ENCODE measurements around the gene CASK.

Gene CASK

GRCh38 chrX:41906515-41907187 is 16.7 kb downstream of the CASK start:
- no peak for DNase-seq

GRCh38 chrX:41903544-41903943 is 19.8 kb downstream of the CASK start:
- no peak for DNase-seq

DNA sequence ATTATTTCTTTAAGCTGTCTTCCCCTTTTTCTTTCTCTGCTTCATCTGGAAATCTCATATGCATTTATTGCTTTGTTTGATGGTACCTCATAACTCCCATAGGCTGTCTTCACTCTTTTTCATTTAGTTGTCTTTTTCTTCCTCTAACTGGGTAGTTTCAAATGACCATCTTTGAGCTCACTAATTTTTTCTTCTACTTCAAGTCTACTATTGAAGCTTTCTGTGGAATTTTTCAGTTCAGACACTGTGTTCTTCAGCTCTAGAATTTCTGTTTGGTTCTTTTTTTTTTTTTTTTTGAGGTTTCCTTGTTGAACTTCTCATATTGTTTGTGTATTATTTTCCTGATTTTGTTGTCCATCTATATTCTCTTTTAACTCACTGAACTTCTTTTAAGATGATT is 23.0 kb downstream of the CASK start:
- DNase-seq, result no peak

DNA sequence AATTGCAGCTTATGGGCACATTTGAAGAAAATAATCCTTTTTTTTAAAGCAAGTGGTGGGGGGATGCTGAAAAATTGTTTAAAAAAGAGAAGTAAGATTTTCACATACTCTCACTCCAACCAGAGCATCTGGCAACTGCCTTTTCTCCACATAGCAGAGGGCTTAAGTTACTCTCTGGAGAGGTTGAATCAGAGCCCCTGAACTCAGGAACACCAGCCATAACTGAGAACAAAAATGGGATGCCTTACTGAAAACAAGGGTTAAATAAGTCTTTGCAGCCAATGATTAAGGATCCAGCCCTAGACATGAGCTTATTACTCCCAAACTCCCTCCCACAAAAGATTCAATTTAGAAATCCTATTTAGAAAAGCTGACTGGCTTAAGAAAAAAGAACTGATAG is 27.5 kb downstream of the CASK start:
- no peak for DNase-seq

GRCh38 chrX:41890026-41890423 is 33.3 kb downstream of the CASK start:
- DNase-seq, result no peak

DNA sequence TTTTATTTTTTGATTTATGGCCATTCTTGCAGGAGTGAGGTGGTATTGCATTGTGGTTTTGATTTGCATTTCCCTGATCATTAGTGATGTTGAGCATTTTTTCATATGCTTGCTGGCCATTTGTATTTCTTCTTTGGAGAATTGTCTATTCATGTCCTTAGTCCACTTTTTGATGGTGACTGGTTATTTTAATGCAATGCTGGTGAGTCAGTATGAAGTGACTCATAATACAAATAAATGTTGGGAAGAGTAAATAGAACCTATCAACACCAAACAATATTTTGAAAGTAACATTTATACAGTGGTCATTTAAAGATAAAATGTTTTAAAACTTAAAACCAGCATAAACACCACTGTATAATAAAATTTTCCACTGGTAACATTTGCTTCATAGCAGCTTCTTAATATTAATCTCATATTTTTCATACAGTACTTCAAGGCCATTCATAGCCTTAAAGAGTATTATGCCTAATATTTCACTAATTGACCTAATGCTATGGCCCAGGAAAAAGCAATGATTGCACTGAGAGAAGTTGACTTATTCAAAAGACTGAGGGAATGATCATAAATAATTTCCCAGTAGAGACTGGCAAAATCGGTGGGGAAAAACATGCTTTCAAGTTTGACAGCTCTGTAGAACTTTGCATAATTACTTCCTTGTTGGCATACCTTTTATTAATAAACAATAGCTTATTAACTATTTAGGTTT is 33.9 kb downstream of the CASK start:
- no peak for DNase-seq

DNA sequence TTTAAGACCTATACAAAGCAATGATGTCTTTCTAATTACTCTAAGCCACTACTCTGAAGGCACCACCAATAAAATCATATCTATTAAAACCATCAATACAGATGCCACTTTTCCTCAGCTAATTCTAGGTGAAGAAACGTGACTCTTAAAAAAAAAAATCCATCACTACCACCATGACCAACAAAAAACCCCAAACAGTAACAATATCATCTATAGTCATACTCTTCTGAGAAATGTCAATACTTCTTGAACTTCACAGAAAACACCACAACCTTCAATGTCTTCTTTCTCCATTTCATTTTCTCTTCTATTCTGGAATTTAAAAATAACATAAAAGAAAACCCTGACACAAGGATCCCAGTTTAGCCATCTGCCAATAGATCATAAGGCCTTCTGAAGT is 35.7 kb downstream of the CASK start:
- no peak for DNase-seq

GRCh38 chrX:41885724-41886123 is 37.6 kb downstream of the CASK start:
- no peak for DNase-seq

DNA sequence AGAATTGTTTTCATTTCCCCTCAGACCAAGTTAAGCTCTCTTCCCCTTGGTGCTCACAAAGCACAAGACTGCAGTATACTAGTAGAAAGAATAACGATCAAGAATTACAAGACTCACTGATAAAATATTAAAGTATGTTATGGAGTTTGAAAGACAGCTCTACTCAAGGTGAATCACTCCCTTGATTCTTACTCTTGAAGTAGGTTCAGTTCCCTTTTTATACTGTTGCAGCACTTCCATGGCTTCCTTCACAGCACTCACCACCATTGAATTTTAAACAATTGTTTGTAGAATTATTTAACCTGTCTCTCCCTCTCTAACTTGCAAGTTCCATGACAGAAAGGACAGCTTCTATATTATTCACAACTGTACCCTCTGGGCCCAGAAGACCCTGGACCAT is 42.2 kb downstream of the CASK start:
- no peak for DNase-seq

DNA sequence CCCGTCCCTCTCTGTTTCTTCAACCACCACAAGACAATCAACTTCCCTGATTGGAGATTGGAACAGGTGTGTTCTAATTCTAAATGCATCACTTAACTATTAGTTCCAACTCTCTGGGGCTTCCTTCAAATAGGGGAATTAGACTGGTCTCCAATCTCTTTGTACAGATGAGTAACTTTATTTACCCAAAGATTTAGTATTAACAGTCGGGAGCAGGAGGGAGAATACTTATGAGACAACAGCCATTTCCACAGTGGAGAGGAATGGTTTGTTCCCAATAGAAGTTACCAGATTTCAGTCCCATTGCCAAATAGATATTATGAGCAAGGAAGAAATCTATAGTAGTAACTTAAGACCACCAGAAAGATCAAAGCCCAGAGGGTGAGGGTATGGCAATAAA is 46.2 kb downstream of the CASK start:
- no peak for DNase-seq

GRCh38 chrX:41875142-41875541 is 48.2 kb downstream of the CASK start:
- no peak for DNase-seq

DNA sequence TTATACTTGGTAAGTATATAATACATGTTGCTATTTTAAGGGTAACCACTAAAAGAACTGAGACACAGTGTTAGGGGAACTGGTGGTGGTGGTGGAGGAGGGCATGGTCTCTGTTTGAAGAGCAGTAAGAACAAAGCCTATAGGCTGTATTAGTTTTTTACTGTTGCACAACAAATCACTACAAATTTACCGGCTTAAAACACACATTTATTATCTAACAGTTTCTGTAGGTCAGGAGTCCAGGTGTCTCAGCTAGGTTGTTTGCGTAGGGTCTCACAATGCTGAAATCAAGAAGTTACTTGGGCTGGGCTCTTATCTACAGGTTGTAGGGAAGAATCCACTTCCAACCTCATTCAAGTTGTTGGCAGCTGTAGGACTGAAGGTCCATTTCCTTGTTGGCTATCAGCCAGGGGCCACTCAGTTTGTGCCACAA is 52.6 kb downstream of the CASK start:
- DNase-seq, result no peak

GRCh38 chrX:41868392-41868977 is 54.9 kb downstream of the CASK start:
- no peak for DNase-seq

DNA sequence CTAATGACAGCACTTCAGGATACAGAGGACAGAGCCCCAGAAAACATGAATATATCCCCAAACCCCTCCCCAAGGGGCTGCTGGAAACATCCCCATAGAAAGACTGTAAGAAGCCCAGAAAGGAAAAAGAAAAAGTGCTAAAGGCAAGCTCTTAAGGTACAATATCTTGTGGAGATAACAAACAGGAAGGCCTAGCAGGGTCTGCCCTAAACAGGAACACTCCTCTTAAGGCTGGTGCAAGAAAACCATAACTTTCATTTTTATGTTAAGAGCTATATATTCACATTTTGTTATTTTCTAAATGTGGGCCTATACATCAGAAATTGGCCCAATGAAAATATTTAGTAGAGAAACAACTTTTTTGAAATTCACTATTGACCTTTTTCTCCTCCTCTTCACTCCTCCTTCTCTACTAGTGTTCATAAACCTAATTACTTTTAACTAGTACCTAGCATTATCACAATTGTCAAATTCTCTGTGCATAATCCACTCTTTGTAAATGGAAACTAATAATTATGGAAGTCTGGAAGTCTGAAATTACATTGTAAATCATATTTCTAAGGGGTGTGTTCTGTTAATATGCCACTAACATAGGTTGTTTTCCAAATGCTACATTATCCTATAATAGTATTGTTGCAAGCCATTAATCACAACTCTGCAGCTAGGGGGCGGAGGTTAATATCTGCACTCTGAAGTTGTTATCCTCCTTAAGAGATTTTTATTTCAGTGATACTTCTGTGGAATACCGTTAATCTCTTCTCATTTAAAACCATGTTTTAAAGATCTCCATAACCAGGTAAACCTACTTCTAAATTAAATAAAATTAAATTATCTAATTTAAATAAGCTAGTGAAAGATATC is 59.8 kb downstream of the CASK start:
- no peak for DNase-seq

- DNase-seq, result no peak
Observed at GRCh38 chrX:41862562-41863184, 60.7 kb downstream of the CASK start.

DNA sequence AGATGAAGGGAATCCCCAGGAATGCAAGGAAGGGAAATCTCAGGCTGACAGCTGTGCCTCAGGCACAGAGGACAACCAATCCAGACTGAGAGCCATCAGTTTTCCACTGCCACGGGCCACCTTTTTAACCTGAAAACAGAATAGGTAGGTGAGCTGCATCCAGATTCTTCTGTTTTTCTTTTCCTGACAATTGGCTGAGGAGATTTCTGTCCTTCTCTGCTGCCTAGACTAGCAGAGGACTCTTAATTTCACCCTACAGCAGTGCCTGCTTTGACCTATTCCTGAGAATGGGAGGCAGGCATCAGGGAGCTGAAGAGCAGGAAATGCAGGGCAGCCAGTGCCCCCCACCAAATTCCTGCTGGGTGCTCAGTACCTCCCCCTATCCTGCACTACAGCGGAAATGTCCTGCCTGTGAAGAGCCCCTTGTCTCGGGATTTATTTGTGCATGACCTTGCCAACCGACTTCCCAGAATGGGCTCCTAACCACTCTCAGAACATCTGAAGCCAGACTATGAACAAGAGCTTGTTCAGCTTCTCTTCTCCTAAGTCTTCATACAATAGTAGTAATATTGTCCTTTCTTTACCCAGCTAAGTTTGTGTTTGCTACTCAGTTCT is 65.1 kb downstream of the CASK start:
- DNase-seq, result no peak

DNA sequence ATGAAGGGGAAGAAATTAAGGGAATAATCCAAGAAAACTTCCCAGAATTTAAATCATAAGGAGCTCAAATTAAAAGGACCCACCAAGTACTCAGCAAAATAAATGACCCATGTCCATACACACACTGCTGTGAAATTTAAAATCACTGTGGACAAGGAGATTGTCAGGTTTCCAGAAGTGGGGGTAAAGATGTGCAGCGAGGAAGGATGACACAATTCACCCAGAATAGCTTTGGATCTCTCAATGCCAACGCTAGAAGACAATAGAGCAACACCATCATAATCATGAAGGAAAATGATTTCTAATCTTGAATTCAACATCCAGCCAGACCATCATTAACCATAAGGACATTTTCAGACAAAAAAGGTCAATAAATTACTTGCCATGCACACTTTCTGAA is 65.7 kb downstream of the CASK start:
- no peak for DNase-seq

GRCh38 chrX:41846714-41847113 is 76.6 kb downstream of the CASK start:
- no peak for DNase-seq

GRCh38 chrX:41837270-41837944 is 85.9 kb downstream of the CASK start:
- DNase-seq, result no peak

- DNase-seq, result no peak
Observed at GRCh38 chrX:41828826-41829225, 94.5 kb downstream of the CASK start.

- no peak for DNase-seq
Observed at GRCh38 chrX:41827886-41828285, 95.5 kb downstream of the CASK start.

DNA sequence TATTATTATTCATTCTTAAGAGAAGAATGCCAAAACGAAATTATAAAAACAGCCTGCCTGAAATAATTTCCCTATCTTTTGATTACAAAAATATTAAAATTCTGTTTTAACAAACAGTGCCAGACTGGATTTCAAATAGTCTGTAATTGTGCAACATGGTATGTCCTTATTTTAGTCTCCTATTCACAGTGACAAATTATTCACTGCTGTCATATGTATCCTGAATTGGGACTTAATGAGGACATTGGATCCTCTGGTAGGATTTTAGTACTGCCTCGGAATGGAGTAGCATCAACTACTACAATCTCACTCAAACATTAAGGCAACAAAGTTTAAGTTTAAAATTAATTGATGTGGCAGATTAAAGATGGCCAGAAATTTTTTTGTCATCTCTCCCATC is 97.6 kb downstream of the CASK start:
- no peak for DNase-seq

All from NCI-H345 (cell line).